ENCODE results near the gene NDE1.
A peak's percentile ranks its signal among the peaks of the same experiment; 100 is the strongest.

NDE1 gene, protein sequence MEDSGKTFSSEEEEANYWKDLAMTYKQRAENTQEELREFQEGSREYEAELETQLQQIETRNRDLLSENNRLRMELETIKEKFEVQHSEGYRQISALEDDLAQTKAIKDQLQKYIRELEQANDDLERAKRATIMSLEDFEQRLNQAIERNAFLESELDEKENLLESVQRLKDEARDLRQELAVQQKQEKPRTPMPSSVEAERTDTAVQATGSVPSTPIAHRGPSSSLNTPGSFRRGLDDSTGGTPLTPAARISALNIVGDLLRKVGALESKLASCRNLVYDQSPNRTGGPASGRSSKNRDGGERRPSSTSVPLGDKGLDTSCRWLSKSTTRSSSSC

DNA sequence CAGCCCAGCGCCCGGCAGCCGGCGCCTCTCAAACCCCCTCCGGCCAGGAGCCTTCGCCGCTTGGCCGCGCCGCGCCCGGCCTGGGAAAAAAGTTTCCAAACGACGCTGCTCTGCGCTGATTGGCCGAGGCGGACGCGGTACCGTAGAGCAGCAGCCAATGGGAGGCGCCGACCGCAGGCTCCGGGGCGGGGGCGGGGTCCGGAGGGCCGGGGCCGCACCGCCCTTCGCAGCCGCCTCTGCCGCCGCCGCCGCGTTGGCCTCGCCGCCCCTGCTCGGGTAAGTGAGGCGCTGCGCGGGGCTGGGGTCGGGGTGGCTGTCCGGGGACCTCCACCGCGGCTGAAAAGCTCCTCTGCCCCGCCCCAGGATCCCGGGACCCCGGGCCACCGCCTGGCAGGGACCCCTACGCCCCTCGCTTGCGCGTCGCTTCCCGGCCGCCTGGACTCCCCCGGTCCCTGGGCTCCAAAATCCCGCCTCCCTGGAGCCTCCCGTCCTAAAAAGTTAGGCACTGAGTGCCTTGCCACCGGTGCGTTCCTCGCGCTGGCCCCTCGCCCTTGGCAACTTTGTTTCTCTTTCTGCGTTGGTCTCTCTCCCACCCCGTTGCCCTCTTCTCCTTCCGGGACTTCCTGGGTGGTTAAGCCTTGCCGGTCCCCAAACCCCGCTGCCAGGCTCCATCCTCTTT lies at the start of gene NDE1:
TSS of gene NDE1 (plus strand) at position 227 of the 679 bp plus-strand sequence. CDS start 14,534 bp downstream, outside the sequence.
- TF ChIP-seq CEBPB (IDR thresholded peaks at IDR 0.05) (no peak), TAF1 (IDR thresholded peaks at IDR 0.05; ENCODE audit: low read depth) (peak; percentile 27; the same call in 1 of the 2 replicates), FOXM1 (IDR thresholded peaks at IDR 0.05; ENCODE audit: borderline replicate concordance, low read depth) (peak; percentile 96), TCF12 (IDR thresholded peaks at IDR 0.05; ENCODE audit: low read depth) (no peak; the same call in 1 of the 2 replicates), RAD21 (IDR thresholded peaks at IDR 0.05; ENCODE audit: low read depth) (no peak), EP300 (IDR thresholded peaks at IDR 0.05; ENCODE audit: borderline replicate concordance) (peak; percentile 27; the same call in 1 of the 2 replicates), MAX (IDR thresholded peaks at IDR 0.05) (peak; percentile 90)

GRCh38 chr16:15601212-15601879 lies 48.7 kb upstream of the NDE1 start:
- no peak for TF ChIP-seq USF1 (IDR thresholded peaks at IDR 0.05)
- TF ChIP-seq REST (IDR thresholded peaks at IDR 0.05; ENCODE audit: low read depth) = peak; percentile 87
- TF ChIP-seq FOXM1 (IDR thresholded peaks at IDR 0.05; ENCODE audit: borderline replicate concordance, low read depth) = no peak

DNA sequence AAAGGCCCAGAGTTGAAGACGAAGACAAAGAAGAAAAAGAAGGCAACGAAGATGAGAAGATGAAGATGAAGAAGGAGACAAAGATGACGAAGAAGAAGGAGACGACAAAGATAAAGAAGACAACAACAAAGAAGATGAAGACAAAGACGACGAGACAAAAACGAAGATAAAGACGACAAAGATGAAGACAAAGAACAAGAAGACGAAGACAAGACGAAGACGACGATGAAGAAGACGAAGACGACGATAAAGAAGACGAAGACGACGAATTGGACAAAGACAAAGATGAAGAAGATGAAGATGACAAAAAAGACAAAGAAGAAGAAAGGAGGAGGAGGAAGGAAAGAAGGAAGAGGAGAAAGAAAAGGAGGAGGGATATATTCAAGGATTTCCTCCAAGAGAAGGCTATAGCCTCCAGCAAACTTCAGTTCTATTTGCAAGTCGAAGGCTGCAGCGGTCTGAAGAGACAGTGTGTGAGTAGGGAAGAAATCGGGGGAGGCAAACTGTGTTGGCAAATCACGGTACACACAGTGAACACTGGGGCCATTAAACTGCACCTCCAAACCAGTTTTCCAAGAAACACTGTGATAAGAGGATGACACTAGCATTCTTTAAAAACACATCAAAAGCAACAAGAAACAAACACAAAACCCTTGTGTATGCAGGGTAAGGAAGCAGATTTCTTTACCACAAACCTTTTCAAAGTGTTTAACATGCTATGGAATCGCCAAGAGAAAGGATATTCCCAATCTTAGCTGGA lies 47.6 kb upstream of the NDE1 start:
- TF ChIP-seq TEAD4 (IDR thresholded peaks at IDR 0.05) = no peak
- no peak for TF ChIP-seq CEBPB (IDR thresholded peaks at IDR 0.05)

DNA sequence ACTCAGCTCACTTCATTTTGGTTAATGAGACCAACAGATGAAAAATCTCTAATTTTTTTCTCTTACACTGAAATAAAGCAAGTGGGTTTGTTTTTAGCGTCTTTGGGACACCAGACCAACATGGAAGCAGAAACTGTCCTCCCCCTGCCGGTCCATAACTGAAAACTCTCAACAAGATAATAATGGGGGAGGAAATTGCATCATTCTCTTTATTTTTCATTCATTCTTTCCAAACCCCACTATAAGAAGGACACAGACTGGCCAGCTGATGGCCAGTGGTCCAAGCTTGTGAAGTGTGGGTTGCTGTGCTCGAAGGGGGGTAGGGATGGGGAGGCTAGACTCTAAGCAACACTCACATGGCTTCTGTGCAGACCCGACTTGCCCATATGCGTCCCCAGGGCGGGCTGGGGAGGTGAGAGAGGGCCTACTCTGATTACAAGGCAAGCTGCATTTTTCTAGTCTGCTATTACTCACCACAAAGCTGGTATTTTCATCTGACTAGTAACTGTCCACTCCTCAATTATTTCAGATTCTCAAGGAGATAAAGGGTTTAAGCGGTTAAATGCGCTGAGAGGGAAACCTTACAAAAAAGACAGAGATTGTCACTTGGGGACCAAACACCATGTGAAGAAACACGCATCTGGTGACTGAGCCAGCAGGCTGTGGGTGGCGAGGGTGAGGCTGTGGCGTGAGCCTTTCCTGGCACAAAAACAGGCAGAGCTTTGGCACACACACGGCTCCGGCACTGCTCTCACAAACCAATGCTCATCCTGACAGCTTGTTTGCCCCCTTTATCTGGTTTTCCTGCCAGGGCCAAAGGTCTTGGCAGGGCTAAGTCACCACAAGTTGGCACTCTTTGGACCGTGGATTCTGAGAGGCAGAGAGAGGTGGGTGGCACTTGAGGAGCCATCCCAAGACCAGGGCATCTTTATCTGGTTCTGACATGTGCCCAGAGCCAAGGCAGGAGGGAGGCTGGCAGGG lies 45.3 kb upstream of the NDE1 start:
- TF ChIP-seq MAX (IDR thresholded peaks at IDR 0.05) (no peak), TCF12 (IDR thresholded peaks at IDR 0.05; ENCODE audit: low read depth) (no peak), USF1 (IDR thresholded peaks at IDR 0.05) (no peak), TEAD4 (IDR thresholded peaks at IDR 0.05) (no peak), RAD21 (IDR thresholded peaks at IDR 0.05; ENCODE audit: low read depth) (no peak), REST (IDR thresholded peaks at IDR 0.05; ENCODE audit: low read depth) (no peak), FOXM1 (IDR thresholded peaks at IDR 0.05; ENCODE audit: borderline replicate concordance, low read depth) (no peak), NFIC (IDR thresholded peaks at IDR 0.05) (no peak), EP300 (IDR thresholded peaks at IDR 0.05; ENCODE audit: borderline replicate concordance) (no peak), TAF1 (IDR thresholded peaks at IDR 0.05; ENCODE audit: low read depth) (no peak), CREB1 (IDR thresholded peaks at IDR 0.05; ENCODE audit: low read depth) (no peak), ZBTB7A (IDR thresholded peaks at IDR 0.05; ENCODE audit: low read depth) (no peak), EGR1 (IDR thresholded peaks at IDR 0.05) (no peak)
